ENCODE results near the gene TMED4.
"Not testable (repeated sequence)": the region's sequence is repeated elsewhere in the genome, so short reads cannot be mapped to it uniquely, and the experiment has no call there.

Gene TMED4

GRCh38 chr7:44573464-44574286, 8.4 kb downstream of the TMED4 start, which contains the start of gene DDX56:
Gene DDX56 (minus strand): TSS chr7:44573908. CDS start chr7:44573895, 13 bp downstream.
- DNase-seq (ENCODE audit: low read depth, low spot score): peak; percentile 58
- H3K27ac ChIP-seq: peak within 1 kb of the TSS; percentile 55

- peak overlapping the region; percentile 55 for H3K27ac ChIP-seq
- DNase-seq (ENCODE audit: low read depth, low spot score): no peak
Observed at GRCh38 chr7:44572771-44573170, 9.3 kb downstream of the TMED4 start.

- H3K27ac ChIP-seq: no peak overlapping the region
- no peak for DNase-seq (ENCODE audit: low read depth, low spot score)
Observed at GRCh38 chr7:44569959-44570358, 12.1 kb downstream of the TMED4 start.

GRCh38 chr7:44568771-44569560, 13.1 kb downstream of the TMED4 start:
- DNase-seq (ENCODE audit: low read depth, low spot score): no peak

GRCh38 chr7:44567884-44568283, 14.1 kb downstream of the TMED4 start:
- H3K27ac ChIP-seq: no peak overlapping the region

More at GRCh38 chr7:44568771-44569560, 13.1 kb downstream of the TMED4 start:
- H3K27ac ChIP-seq: no peak overlapping the region

GRCh38 chr7:44566680-44567079, 15.4 kb downstream of the TMED4 start:
- no peak for DNase-seq (ENCODE audit: low read depth, low spot score)
- no peak overlapping the region for H3K27ac ChIP-seq

More at GRCh38 chr7:44567884-44568283, 14.1 kb downstream of the TMED4 start:
- no peak for DNase-seq (ENCODE audit: low read depth, low spot score)

- no peak for DNase-seq (ENCODE audit: low read depth, low spot score)
- H3K27ac ChIP-seq: no peak overlapping the region
Observed at GRCh38 chr7:44565795-44566559, 16.1 kb downstream of the TMED4 start.

- no peak overlapping the region for H3K27ac ChIP-seq
Observed at GRCh38 chr7:44565097-44565794, 16.8 kb downstream of the TMED4 start.

GRCh38 chr7:44564606-44565005, 17.4 kb downstream of the TMED4 start:
- H3K27ac ChIP-seq: no peak overlapping the region
- no peak for DNase-seq (ENCODE audit: low read depth, low spot score)

More at GRCh38 chr7:44565097-44565794, 16.8 kb downstream of the TMED4 start:
- DNase-seq (ENCODE audit: low read depth, low spot score): no peak

- no peak for DNase-seq (ENCODE audit: low read depth, low spot score)
- H3K27ac ChIP-seq: no peak overlapping the region
Observed at GRCh38 chr7:44563171-44563679, 18.8 kb downstream of the TMED4 start.

- DNase-seq (ENCODE audit: low read depth, low spot score); H3K27ac ChIP-seq: not testable (repeated sequence)
Observed at GRCh38 chr7:44562622-44562962, 19.4 kb downstream of the TMED4 start.

- no peak for DNase-seq (ENCODE audit: low read depth, low spot score)
- no peak overlapping the region for H3K27ac ChIP-seq
Observed at GRCh38 chr7:44561962-44562621, 19.9 kb downstream of the TMED4 start.

GRCh38 chr7:44561481-44561880, 20.6 kb downstream of the TMED4 start:
- no peak for DNase-seq (ENCODE audit: low read depth, low spot score)
- no peak overlapping the region for H3K27ac ChIP-seq

GRCh38 chr7:44559485-44559884, 22.5 kb downstream of the TMED4 start:
- DNase-seq (ENCODE audit: low read depth, low spot score): no peak
- no peak overlapping the region for H3K27ac ChIP-seq

GRCh38 chr7:44557485-44557884, 24.5 kb downstream of the TMED4 start:
- no peak for DNase-seq (ENCODE audit: low read depth, low spot score)
- H3K27ac ChIP-seq: no peak overlapping the region

GRCh38 chr7:44555350-44555749, 26.7 kb downstream of the TMED4 start:
- no peak for DNase-seq (ENCODE audit: low read depth, low spot score)
- H3K27ac ChIP-seq: no peak overlapping the region

GRCh38 chr7:44552473-44553005, 29.5 kb downstream of the TMED4 start:
- H3K27ac ChIP-seq; DNase-seq (ENCODE audit: low read depth, low spot score): not testable (repeated sequence)

- no peak for DNase-seq (ENCODE audit: low read depth, low spot score)
Observed at GRCh38 chr7:44549457-44549856, 32.6 kb downstream of the TMED4 start.

GRCh38 chr7:44548893-44549292, 33.1 kb downstream of the TMED4 start:
- no peak for DNase-seq (ENCODE audit: low read depth, low spot score)
- H3K27ac ChIP-seq: no peak overlapping the region

More at GRCh38 chr7:44549457-44549856, 32.6 kb downstream of the TMED4 start:
- no peak overlapping the region for H3K27ac ChIP-seq

All from epithelial cell of prostate (primary cell).